Measurements from ENCODE around the gene ZNF736.

DNA sequence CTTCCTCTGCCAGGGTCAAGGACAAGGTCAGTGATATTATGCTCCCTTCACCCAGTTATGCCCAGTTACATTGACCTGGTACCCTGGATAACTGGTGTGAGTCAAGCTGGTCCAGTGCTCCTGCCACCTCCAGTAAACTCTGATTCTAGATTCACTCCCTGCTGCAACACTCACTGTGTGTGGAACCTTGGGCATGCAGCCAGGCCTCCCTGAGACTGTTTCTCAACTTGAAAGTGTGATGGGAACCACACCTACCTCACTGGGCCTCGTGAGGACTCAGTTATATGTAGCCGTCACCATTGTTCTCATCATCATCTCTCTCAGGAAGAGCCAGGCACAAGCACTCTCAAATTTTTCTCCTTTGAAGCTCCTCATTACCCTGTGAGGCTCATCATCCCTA is 935 bp upstream of the ZNF736 start:
- TF ChIP-seq, protein P1, sequence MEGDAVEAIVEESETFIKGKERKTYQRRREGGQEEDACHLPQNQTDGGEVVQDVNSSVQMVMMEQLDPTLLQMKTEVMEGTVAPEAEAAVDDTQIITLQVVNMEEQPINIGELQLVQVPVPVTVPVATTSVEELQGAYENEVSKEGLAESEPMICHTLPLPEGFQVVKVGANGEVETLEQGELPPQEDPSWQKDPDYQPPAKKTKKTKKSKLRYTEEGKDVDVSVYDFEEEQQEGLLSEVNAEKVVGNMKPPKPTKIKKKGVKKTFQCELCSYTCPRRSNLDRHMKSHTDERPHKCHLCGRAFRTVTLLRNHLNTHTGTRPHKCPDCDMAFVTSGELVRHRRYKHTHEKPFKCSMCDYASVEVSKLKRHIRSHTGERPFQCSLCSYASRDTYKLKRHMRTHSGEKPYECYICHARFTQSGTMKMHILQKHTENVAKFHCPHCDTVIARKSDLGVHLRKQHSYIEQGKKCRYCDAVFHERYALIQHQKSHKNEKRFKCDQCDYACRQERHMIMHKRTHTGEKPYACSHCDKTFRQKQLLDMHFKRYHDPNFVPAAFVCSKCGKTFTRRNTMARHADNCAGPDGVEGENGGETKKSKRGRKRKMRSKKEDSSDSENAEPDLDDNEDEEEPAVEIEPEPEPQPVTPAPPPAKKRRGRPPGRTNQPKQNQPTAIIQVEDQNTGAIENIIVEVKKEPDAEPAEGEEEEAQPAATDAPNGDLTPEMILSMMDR (IDR thresholded peaks at IDR 0.05), result no peak
- TF ChIP-seq POLR2A (IDR thresholded peaks at IDR 0.05) (no peak), POLR2AphosphoS5 (IDR thresholded peaks at IDR 0.05; ENCODE audit: insufficient read depth in 1 of 2, low read depth in 1 of 2) (no peak)

Data from vagina (tissue), 2 donors.